Activated T-helper 17 cell treated with anti-CD3 and anti-CD28 coated beads, Interleukin-2, amount 50 U/mL, for 72 hours (primary cell): ENCODE measurements around the gene SLC7A10. TPM values are rescaled to one million over a fixed set of nuclear protein-coding genes. Genes with fewer than 3 reads are reported as not detected.
A peak's percentile ranks its signal among the peaks of the same experiment; 100 is the strongest.
"Not testable (repeated sequence)": the region's sequence is repeated elsewhere in the genome, so short reads cannot be mapped to it uniquely, and the experiment has no call there.

ENCODE experiments used
- ATAC-seq: fragments of 150-1000 bp; cut with Tn5 transposase; replicated peaks from 2 replicates; pipeline ENCODE4 v1.10.0; 2021; ENCODE audit warnings: mild to moderate bottlenecking, moderate library complexity
- H3K27ac Mint-ChIP-seq: one replicate; pipeline ENCODE4 v1.8.0; 2022; ENCODE audit warnings: mixed read lengths
- H3K27me3 Mint-ChIP-seq: one replicate; pipeline ENCODE4 v1.8.0; 2022; ENCODE audit warnings: mixed read lengths
- H3K36me3 Mint-ChIP-seq: one replicate; pipeline ENCODE4 v1.8.0; 2022; ENCODE audit warnings: low read depth, mild to moderate bottlenecking, mixed read lengths
- H3K4me1 Mint-ChIP-seq: one replicate; pipeline ENCODE4 v1.8.0; 2022; ENCODE audit warnings: mixed read lengths
- H3K4me3 Mint-ChIP-seq: one replicate; pipeline ENCODE4 v1.8.0; 2022; ENCODE audit warnings: mild to moderate bottlenecking, mixed read lengths
- H3K9me3 Mint-ChIP-seq: one replicate; pipeline ENCODE4 v1.8.0; 2022; ENCODE audit warnings: mixed read lengths
- total RNA-seq, 2 donors: library from RNA; stranded (reverse); gene quantifications; one replicate each; pipeline ENCODE4 v1.2.3, GENCODE V29; 2022

The SLC7A10 gene
- total RNA-seq, 2 donors from 2014 or later = not detected

DNA sequence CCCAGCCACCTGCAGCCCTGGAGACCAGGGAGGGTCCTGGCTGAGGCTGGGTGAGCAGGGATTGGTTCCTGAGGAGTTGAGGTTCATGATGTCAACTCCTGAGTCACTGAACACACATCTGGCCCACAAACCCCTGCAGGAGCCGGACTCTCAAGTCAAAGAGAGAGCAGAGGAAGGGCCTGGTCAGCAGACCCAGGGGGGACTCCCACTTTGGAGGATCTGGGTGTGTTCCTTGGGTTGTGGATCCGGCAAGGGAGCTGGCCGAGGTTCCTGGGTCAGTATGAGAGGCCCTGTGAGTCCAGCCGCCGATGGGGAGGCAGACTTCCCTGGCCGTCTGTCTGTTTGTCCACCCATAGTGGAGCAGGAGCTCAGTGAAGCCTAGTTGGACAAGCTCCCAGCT is 4.0 kb downstream of the SLC7A10 start:
- H3K27ac Mint-ChIP-seq = no peak overlapping the region
- no peak for ATAC-seq
- H3K9me3 Mint-ChIP-seq = no peaks in the 10 kb centered on the region
- no peaks in the 10 kb centered on the region for H3K36me3 Mint-ChIP-seq
- H3K4me3 Mint-ChIP-seq = no peak overlapping the region
- peaks cover 36% of the 10 kb centered on the region for H3K27me3 Mint-ChIP-seq
- H3K4me1 Mint-ChIP-seq = peaks cover 3% of the 10 kb centered on the region

DNA sequence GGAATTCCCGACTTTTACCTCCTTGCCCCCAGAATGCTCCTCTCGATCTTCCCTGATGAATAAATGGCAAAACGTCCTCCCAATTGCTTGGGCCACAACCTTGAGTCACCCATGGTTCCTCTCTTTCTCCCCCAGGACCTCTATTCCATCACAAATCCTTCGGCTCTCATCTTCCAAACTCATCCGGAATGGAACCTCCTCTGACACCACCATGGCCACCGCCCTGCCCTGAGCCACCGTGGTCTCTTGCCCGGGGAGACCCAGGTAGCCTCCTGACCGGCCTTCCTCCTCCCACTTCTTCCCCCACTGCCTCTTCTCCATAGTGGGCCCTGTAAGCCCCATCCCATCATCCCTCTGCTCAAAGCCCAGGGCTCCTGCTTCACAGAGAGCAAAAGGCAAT is 4.9 kb downstream of the SLC7A10 start:
- Mint-ChIP-seq H3K36me3 (no peaks in the 10 kb centered on the region), H3K4me3 (no peak overlapping the region), H3K27ac (no peak overlapping the region), H3K9me3 (no peaks in the 10 kb centered on the region), H3K4me1 (peaks cover 3% of the 10 kb centered on the region), H3K27me3 (peaks cover 29% of the 10 kb centered on the region)
- ATAC-seq = no peak

DNA sequence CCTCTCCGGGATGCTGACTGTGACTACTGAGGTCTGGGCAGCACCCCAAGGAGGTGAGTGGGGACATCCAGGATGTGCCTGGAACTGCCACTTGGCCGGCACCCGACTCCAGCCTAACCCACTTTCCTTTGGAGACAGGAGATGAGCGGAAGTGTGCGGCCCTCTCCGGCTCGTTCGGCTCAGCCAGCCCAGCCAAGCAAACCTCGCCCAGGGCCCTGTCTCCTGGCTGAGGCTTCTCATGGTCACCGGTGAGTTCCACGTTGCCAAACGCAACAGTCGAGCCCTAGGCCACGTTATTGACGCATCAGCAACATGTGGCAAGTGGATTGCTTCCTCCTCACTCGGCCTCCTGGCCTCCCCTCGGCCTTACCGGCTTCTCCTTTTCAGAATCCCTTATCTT is 5.5 kb downstream of the SLC7A10 start:
- Mint-ChIP-seq H3K36me3 (no peaks in the 10 kb centered on the region), H3K9me3 (no peaks in the 10 kb centered on the region), H3K27ac (no peak overlapping the region), H3K27me3 (peaks cover 29% of the 10 kb centered on the region), H3K4me1 (peaks cover 3% of the 10 kb centered on the region), H3K4me3 (no peak overlapping the region)
- no peak for ATAC-seq

DNA sequence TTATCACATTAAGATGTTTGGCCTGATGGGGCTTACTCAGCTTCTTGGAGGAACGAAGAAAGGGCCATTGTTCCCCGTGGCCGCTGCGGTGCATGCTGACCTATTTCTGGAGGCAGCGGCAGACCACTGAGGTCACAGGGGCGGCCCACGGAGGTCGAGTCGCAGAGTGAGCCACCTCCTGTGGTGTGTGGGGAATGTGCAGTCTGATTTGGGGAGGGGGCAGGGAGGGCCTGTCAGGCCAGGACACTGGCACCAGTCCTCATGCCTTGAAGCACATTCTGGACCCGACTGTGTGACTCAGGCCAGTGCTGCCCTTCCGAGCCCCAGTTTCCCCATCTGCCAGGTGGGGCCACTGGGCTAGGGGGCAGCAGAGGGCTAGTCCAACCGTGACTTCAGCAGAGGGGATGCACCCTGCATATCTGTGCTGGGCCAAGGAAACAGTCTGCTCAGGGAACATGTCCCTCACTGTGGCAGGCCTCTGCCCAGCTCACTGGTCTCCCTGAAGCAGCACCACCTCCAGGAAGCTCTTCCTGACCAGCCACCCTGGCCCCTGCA is 6.3 kb downstream of the SLC7A10 start:
- H3K4me1 Mint-ChIP-seq = peaks cover 3% of the 10 kb centered on the region
- H3K27ac Mint-ChIP-seq = no peak overlapping the region
- peaks cover 24% of the 10 kb centered on the region for H3K27me3 Mint-ChIP-seq

DNA sequence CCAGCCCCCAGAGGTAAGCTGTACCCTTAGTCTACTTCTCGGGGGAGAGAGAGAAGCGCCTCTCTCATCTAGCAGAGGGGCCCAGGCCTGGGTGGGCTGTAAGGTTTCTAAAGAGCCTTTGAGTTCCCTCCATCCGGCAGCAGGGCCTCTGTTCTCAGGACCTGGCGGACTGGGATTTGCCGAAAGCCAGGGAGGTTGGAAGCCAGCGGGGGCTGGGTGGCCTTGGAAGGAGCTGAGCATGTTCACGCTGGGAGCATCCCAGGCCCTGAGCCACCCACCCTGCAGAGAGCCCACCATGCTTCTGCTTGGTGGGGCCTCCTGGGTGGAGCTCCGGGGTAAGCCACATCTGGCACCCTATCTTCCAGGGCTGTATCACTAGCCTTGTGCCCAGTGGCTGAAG is 7.8 kb downstream of the SLC7A10 start:
- H3K9me3 Mint-ChIP-seq = no peaks in the 10 kb centered on the region
- peaks cover 17% of the 10 kb centered on the region for H3K27me3 Mint-ChIP-seq
- peaks cover 3% of the 10 kb centered on the region for H3K4me1 Mint-ChIP-seq
- no peak for ATAC-seq
- no peak overlapping the region for H3K27ac Mint-ChIP-seq
- no peak overlapping the region for H3K4me3 Mint-ChIP-seq
- no peaks in the 10 kb centered on the region for H3K36me3 Mint-ChIP-seq

More for the DNA sequence above, 6.3 kb downstream of the SLC7A10 start:
- H3K4me3 Mint-ChIP-seq = no peak overlapping the region
- no peaks in the 10 kb centered on the region for H3K9me3 Mint-ChIP-seq
- no peak for ATAC-seq
- no peaks in the 10 kb centered on the region for H3K36me3 Mint-ChIP-seq

DNA sequence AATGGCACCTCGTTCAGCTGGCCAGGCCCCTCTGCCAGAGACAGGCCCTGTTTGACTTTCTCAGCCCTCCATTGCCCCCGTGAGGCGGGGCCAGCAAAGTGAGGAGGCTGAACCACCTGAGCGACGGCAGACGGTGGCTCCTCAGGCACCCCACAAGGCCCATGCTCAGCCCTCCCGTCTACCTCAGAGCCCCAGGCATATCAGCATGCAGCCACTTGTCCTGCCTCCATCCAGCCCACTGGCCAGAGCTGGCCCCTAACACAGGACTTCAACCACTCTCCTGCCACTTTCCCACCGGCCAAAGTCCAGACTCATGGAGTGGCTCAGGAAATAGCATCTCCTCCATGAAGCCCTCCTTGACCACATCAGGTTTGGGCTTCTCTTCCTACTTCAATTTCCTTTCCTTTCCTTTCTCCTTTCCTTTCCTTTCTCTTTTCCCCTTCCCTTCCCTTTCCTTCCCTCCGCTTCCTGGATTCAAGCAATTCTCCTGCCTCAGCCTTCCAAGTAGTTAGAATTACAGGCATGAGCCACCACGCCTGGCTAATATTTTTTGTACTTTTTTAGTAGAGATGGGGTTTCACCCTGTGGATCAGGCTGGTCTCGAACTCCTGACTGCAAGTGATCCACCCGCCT is 9.3 kb downstream of the SLC7A10 start:
- no peak for ATAC-seq
- Mint-ChIP-seq H3K9me3 (no peaks in the 10 kb centered on the region), H3K4me3 (no peak overlapping the region), H3K27ac (no peak overlapping the region), H3K4me1 (peaks cover 3% of the 10 kb centered on the region), H3K27me3 (peaks cover 12% of the 10 kb centered on the region), H3K36me3 (no peaks in the 10 kb centered on the region)

DNA sequence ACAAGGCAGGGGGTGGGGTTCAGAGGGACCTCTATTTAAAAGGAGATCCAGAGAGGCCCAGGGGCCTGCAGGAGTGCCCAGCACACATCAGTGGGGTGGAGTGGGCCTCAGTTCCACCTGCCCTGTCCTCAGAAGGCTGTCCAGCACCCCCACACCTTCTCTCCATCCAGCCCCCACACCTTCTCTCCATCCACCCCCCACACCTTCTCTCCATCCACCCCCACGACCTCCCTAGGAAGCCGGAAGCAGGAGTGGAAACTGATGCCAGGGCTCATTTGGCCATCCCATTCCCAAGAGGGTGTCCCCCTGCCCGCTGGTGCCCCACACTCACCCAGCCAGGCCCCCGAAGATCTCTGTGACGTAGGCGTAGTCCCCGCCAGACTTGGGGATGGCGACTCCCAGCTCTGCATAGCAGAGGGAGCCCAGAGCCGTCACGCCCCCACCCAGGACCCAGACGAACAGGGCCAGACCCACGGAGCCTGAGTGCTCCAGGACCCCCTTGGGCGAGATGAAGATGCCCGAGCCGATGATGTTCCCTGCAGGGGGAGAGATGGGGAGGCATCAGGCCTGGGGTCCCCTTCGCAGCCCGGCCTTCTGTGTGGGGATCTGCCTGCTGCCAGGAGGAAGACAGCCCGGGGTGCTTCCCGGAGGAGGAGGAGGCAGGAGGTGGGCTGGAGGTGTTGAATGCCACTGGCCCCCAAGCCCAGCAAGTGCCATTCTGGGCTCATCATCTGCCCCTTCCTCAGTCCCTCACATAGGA is 10.0 kb downstream of the SLC7A10 start:
- H3K9me3 Mint-ChIP-seq = no peaks in the 10 kb centered on the region

DNA sequence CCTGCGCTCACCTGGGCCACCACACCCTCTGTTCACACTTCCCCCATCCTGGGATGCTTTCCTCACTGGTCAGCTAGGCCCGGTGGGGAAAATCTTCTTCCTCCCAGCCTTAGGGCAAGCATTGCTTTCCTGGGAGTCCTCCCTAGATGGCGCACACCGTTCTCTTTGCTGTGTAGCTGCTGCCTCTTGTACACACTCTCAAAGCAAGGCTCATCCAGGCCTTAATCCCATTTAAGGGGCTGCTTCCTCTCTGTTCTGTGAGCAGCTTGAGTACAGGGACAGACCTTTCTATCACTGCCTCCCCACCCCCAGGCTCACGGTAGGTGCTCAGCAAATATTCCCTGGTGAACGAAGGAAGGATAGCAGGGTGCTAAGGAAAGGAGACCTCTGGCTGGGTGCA is 11.1 kb downstream of the SLC7A10 start:
- Mint-ChIP-seq H3K27ac (peak overlapping the region; percentile 78), H3K9me3 (no peaks in the 10 kb centered on the region), H3K36me3 (no peaks in the 10 kb centered on the region)

More for the DNA sequence above, 10.0 kb downstream of the SLC7A10 start:
- Mint-ChIP-seq H3K4me1 (no peaks in the 10 kb centered on the region), H3K27ac (no peak overlapping the region), H3K36me3 (no peaks in the 10 kb centered on the region), H3K27me3 (peaks cover 5% of the 10 kb centered on the region), H3K4me3 (no peak overlapping the region)
- ATAC-seq = no peak

DNA sequence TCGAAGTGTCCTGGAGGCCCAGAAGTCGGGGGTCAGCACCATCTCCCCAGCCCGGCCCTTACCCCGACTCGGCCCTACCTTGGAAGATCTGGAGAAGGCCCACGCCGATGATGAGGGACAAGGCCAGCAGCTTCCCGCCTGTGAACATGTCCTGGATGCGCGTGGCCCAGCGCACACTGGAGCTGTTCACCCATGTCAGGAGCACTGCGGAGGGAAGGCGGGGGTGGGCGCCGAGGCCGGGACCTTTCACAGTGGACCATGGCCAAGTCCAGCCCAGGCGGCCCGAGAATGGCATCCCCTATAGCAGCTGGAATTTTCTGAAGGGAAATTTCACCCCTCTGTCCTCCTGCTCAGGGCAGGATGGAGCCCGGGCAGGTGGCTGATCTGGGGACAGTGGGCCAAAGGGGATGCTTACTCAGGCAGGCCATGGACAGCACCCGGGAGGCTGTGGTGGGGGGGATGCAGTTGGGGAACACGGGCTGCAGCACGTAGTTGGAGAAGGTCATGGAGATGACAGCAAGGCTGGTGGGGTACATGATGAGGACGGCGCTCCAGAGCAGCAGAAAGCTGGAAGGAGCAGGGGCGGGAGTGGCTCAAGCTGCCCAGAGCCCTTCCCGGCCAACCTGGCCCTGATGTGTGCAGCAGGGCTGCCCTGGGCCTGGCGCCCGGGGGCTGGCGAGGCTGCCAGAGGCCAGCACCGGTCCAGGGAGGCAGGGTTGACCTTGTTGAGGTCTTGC is 13.0 kb downstream of the SLC7A10 start:
- ATAC-seq = no peak

More for the DNA sequence above, 11.1 kb downstream of the SLC7A10 start:
- ATAC-seq = no peak
- H3K27me3 Mint-ChIP-seq = no peaks in the 10 kb centered on the region
- H3K4me1 Mint-ChIP-seq = no peaks in the 10 kb centered on the region
- H3K4me3 Mint-ChIP-seq = no peak overlapping the region

DNA sequence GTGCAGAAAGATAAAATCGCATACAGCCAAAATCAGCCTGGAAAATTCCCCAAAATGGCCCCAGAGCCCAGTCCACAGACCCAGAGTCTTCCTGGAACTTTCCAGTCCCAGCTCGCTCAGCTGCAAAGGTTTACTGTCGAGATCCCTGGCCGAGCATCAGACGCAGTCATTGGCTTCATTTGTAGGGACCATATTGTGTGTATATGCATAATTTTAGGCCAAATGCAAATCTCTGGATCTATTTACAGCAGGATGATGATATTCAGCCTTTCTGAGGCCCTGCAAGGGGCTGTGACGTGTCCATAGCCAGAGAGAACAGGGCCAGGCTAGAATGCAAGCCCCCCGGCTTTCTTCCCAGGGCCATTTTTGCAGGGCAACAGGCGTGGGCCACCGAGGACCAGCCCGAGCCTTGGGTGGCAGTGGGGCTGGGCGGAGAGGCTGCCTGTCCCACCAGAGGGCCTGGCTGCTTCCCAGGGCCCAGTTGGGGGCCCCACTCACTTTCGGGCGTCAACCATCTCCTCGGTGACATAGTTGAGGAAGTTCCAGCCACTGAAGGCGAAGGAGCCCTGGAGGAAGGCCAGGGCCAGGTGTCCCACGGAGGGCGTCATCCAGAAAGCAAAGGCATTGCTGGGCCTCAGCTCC is 13.7 kb downstream of the SLC7A10 start:
- Mint-ChIP-seq H3K27ac (no peak overlapping the region), H3K4me1 (no peaks in the 10 kb centered on the region), H3K9me3 (no peaks in the 10 kb centered on the region), H3K4me3 (no peak overlapping the region), H3K27me3 (no peaks in the 10 kb centered on the region), H3K36me3 (no peaks in the 10 kb centered on the region)
- no peak for ATAC-seq

More for the DNA sequence above, 13.0 kb downstream of the SLC7A10 start:
- Mint-ChIP-seq H3K27me3 (no peaks in the 10 kb centered on the region), H3K4me3 (no peak overlapping the region), H3K9me3 (no peaks in the 10 kb centered on the region), H3K27ac (no peak overlapping the region), H3K4me1 (no peaks in the 10 kb centered on the region), H3K36me3 (no peaks in the 10 kb centered on the region)

DNA sequence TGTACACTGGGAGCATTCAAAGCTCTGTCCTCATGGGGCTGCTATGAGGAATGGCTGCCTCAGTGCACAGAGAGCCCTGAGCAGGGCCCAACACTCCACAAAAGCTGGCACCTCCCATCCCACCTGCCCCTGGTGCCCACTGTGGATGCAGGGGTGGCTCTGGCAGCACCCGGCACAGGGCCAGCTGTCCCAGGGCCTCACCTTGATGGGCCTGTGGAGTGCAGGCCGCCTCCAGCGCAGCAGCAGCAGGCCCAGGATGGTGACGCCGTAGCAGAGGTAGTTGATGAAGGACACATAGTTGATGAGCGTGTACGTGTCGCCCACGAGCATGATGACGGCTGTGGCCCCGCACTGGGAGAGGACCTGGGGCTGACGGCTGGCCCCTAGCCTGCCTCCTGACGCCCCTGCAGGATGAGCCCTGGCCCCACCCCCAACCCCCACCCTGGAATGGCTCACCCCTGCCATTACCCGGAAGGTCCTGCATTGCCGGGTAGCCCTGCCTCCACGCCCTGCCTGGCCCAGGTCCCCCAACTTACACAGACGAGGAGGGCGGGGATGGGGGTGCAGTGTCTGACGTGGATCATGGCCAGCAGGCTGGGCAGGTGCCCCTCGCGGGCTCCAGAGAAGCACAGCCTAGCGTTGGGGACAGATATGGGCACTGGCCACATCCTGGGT is 15.2 kb downstream of the SLC7A10 start:
- Mint-ChIP-seq H3K36me3 (no peaks in the 10 kb centered on the region), H3K4me3 (no peak overlapping the region), H3K27me3 (no peaks in the 10 kb centered on the region), H3K9me3 (no peaks in the 10 kb centered on the region), H3K4me1 (no peaks in the 10 kb centered on the region), H3K27ac (no peak overlapping the region)
- ATAC-seq = no peak

DNA sequence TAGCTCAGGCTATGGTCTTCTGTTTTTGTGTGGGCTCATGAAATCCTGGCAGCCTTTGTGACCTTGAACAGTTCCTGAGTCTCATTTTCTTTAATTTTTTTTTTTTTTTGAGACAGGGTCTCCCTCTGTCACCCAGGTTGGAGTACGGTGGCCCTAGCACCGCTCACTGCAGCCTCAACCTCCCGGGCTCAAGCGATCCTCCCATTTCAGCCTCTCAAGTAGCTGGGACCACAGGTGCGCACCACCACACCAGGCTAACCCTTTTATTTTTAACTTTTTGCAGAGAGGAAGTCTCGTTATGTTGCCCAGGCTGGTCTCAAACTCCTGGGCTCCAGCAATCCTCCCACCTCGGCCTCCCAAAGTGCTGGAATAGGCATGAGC is 15.8 kb downstream of the SLC7A10 start:
- H3K4me3 Mint-ChIP-seq, H3K27ac Mint-ChIP-seq, H3K9me3 Mint-ChIP-seq, ATAC-seq, H3K4me1 Mint-ChIP-seq, H3K36me3 Mint-ChIP-seq, H3K27me3 Mint-ChIP-seq: not testable (repeated sequence)

DNA sequence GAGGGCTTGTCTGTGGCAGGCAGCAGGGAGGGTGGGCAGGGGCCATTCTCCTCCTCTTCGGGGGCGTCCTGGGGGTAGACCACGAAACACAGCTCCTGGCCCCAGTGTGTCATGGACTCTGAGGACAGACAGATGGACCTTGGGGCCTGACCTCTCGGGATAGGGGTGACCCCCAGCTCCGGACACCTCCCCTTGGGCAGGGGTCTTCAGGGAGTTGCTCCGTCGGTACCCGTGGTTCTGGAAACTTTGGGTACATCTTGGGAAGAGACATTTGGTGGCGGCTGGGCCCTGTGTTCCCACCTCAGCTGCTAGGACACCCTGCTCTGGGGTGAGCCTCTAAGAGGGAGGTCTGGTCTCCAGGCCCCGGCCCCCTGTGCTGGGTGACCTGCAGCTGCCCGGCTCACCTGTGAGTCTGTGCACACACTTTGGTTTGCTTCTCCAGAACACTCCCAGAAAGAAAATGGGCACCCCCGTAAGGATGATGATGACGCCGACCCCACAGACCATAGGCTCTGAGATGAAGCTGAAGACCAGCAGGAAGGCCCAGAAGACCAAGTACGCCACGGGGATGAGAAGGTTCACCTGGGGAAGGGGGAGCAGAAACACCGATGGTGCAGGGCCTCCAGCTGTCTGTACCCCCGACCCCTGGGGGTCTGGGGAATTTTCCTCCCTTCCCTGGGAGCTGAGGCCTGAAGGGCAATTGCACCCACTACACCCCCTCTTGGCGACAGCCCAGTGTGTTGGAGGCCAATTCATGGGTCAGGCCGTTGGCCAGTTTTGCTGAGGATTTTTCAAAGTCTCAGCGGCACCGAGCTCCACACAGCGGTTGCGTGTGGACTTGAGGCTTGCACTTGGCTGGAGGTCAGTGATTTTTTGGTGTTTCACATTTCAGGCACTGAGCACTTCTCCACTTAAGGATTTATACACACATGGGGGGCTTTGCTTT is 16.5 kb downstream of the SLC7A10 start:
- Mint-ChIP-seq H3K36me3 (no peaks in the 10 kb centered on the region), H3K4me1 (no peaks in the 10 kb centered on the region), H3K27ac (no peak overlapping the region), H3K27me3 (no peaks in the 10 kb centered on the region), H3K4me3 (no peak overlapping the region), H3K9me3 (no peaks in the 10 kb centered on the region)
- no peak for ATAC-seq
